Measurements from ENCODE around the gene TRPC3.
A peak's percentile ranks its signal among the peaks of the same experiment; 100 is the strongest.

TRPC3 gene

GRCh38 chr4:121888134-121888533 is 63.7 kb downstream of the TRPC3 start:
- no peak overlapping the region for H3K4me3 ChIP-seq (replicated peaks; ENCODE audit: insufficient read depth, low read length)
- TF ChIP-seq POLR2AphosphoS5 (IDR thresholded peaks at IDR 0.05; ENCODE audit: low read depth) = no peak
- no peak for TF ChIP-seq GABPA (IDR thresholded peaks at IDR 0.05; ENCODE audit: low read depth)
- no peak for TF ChIP-seq SPI1 (IDR thresholded peaks at IDR 0.05; ENCODE audit: borderline replicate concordance, low read depth)
- TF ChIP-seq CTCF (IDR thresholded peaks at IDR 0.05; ENCODE audit: insufficient read depth, low read length) = no peak
- TF ChIP-seq REST (IDR thresholded peaks at IDR 0.05; ENCODE audit: insufficient replicate concordance, low read depth) = no peak
- DNase-seq (ENCODE audit: low read depth in 1 of 2, low spot score in 1 of 2) = no peak
- no peak overlapping the region for H3K27ac ChIP-seq (replicated peaks)
- no peaks in the 10 kb centered on the region for H3K27me3 ChIP-seq (ENCODE audit: insufficient read depth, poor library complexity, severe bottlenecking)

- TF ChIP-seq CTCF (IDR thresholded peaks at IDR 0.05; ENCODE audit: insufficient read depth, low read length) = no peak
- TF ChIP-seq GABPA (IDR thresholded peaks at IDR 0.05; ENCODE audit: low read depth) = no peak
- TF ChIP-seq SPI1 (IDR thresholded peaks at IDR 0.05; ENCODE audit: borderline replicate concordance, low read depth) = no peak
- TF ChIP-seq REST (IDR thresholded peaks at IDR 0.05; ENCODE audit: insufficient replicate concordance, low read depth) = no peak
- no peak for TF ChIP-seq POLR2AphosphoS5 (IDR thresholded peaks at IDR 0.05; ENCODE audit: low read depth)
- no peaks in the 10 kb centered on the region for H3K27me3 ChIP-seq (ENCODE audit: insufficient read depth, poor library complexity, severe bottlenecking)
- no peak overlapping the region for H3K4me3 ChIP-seq (replicated peaks; ENCODE audit: insufficient read depth, low read length)
- no peak for DNase-seq (ENCODE audit: low read depth in 1 of 2, low spot score in 1 of 2)
- H3K27ac ChIP-seq (replicated peaks) = no peak overlapping the region
These were observed 66.7 kb downstream of the TRPC3 start for GRCh38 chr4:121885115-121885514.

- TF ChIP-seq POLR2AphosphoS5 (IDR thresholded peaks at IDR 0.05; ENCODE audit: low read depth) (no peak), SPI1 (IDR thresholded peaks at IDR 0.05; ENCODE audit: borderline replicate concordance, low read depth) (peak; percentile 76)
- peak in 1 of 2 experiments; percentile 32 for DNase-seq (ENCODE audit: low read depth in 1 of 2, low spot score in 1 of 2)
These were observed 70.7 kb downstream of the TRPC3 start for GRCh38 chr4:121881158-121881557.

GRCh38 chr4:121879135-121879534 is 72.7 kb downstream of the TRPC3 start:
- no peak overlapping the region for H3K4me3 ChIP-seq (replicated peaks; ENCODE audit: insufficient read depth, low read length)
- TF ChIP-seq POLR2AphosphoS5 (IDR thresholded peaks at IDR 0.05; ENCODE audit: low read depth) (no peak), CTCF (IDR thresholded peaks at IDR 0.05; ENCODE audit: insufficient read depth, low read length) (no peak), SPI1 (IDR thresholded peaks at IDR 0.05; ENCODE audit: borderline replicate concordance, low read depth) (no peak), REST (IDR thresholded peaks at IDR 0.05; ENCODE audit: insufficient replicate concordance, low read depth) (no peak), GABPA (IDR thresholded peaks at IDR 0.05; ENCODE audit: low read depth) (no peak)
- no peak overlapping the region for H3K27ac ChIP-seq (replicated peaks)
- H3K27me3 ChIP-seq (ENCODE audit: insufficient read depth, poor library complexity, severe bottlenecking) = no peaks in the 10 kb centered on the region
- no peak for DNase-seq (ENCODE audit: low read depth in 1 of 2, low spot score in 1 of 2)

More at GRCh38 chr4:121881158-121881557, 70.7 kb downstream of the TRPC3 start:
- Histone ChIP-seq H3K4me3 (replicated peaks; ENCODE audit: insufficient read depth, low read length) (no peak overlapping the region), H3K27ac (replicated peaks) (no peak overlapping the region), H3K27me3 (ENCODE audit: insufficient read depth, poor library complexity, severe bottlenecking) (no peaks in the 10 kb centered on the region)

Measured in HL-60 (cell line).